NCI-H526 (cell line): ENCODE data around the gene U2AF2.

Experiments used
- DNase-seq, 2 experiments: peaks; one replicate each; lab custom pipeline; 2025; lab: John Stamatoyannopoulos, UW

Gene U2AF2

DNA sequence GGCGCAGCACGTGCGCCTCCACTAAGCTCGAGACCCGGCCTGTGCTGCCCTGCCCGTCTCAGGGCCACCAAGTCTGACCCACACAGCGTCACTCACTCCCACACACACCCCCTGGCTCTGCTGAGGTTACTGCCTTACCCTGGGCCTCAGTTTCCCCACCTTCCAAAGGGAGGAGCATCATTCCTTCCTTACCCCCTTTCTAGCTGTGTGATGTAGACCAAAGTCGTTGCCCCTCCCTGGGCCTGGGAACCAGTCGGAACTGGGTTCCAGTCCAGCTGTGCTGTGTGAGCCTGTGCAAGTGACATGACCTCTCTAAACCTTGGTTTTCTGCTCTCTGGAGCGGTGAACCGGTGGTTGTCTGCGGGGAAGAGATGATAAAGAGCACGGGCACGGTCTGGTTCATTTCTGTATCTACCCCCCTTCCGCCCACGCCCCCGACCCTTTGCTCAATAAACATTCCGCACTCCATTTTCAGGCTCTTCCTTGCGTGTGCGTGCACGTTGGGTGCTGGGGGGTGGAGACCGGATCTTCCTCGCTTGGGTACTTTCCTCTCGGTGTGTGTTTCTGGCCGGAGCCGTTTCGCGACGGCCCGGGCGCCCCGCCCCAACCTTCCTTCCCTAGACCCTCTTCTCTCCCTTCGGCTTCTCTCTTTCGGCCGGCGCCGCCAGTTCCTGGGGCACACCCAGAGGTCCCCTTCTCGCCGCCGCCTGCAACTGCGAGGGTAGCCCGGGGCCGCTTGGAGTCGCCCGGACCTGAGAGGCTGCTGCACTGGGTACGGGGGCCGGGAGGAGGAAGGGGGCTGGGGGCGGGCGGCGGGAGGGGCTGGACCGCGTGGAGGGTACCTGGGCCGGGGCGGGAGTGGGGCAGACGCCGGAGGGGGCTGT, 11.6 kb upstream of the U2AF2 start, which contains the start of gene ZNF581:
ZNF581 (plus strand) TSS at position 647 of the 884 bp plus-strand sequence. CDS start 923 bp downstream, outside the sequence.
- peak; percentile 67 to 90 for DNase-seq

- no peak for DNase-seq
These were observed 11.0 kb upstream of the U2AF2 start for GRCh38 chr19:55643887-55644176.

DNA sequence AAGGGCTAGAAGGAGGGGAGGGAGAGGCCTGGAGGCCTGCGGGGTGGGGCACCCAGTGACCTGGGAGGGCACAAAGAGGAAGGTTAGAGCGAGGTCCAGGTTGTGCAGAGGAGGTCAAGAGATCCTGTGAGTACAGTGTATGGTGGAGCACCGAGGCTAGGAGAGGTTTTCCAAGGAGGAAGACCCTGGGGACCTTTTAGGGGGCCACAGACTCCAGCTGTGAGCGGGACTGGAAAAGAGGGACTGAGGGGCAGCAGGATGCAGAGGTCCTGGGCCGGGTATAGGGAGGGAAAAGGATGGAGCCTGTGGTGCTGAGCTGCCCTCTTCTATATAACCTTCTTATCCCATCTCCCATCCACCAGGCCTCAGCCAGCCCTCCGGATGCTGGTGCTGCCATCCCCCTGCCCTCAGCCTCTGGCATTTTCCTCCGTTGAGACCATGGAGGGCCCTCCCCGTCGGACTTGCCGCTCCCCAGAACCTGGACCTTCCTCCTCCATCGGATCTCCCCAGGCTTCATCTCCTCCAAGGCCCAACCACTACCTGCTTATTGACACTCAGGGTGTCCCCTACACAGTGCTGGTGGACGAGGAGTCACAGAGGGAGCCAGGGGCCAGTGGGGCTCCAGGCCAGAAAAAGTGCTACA, 10.5 kb upstream of the U2AF2 start:
- no peak for DNase-seq

DNA sequence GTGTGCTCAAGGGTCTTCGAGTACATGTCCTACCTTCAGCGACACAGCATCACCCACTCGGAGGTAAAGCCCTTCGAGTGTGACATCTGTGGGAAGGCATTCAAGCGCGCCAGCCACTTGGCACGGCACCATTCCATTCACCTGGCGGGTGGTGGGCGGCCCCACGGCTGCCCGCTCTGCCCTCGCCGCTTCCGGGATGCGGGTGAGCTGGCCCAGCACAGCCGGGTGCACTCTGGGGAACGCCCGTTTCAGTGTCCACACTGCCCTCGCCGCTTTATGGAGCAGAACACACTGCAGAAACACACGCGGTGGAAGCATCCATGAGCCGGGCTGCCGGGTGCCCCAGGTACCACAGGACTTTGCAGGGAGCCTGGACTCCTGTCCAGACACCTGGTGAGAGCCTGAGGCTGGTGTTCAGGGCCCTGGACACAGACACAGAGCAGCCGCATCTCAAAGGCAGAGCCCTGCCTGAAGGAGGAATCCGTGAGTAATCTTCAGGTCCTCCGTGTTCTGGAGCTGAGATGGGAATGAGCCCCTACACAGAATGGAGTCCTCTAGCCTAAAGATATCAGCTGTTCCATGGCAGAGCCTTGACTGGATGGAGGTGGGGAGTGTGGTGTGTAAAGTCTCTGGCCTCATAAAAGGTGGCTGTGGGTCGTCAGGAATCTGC, 9.9 kb upstream of the U2AF2 start:
- no peak for DNase-seq

DNA sequence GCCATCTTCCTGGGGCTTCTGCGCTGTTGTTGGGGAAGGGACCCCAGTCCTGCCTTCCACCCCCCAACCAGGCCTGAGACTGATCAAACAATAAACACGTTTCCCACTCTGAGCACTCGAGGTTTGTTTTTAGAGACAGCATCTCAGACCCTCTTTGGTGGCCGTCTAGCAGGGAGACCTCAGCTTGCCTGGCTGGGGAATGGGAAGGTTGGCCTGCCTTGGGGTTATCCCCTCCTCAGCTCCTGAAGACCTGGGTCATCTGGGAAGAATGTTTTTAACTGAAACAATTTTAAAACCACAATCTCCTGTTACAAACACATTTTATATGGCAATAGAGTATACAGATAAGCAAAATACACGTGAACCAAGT, 9.3 kb upstream of the U2AF2 start:
- no peak for DNase-seq

DNA sequence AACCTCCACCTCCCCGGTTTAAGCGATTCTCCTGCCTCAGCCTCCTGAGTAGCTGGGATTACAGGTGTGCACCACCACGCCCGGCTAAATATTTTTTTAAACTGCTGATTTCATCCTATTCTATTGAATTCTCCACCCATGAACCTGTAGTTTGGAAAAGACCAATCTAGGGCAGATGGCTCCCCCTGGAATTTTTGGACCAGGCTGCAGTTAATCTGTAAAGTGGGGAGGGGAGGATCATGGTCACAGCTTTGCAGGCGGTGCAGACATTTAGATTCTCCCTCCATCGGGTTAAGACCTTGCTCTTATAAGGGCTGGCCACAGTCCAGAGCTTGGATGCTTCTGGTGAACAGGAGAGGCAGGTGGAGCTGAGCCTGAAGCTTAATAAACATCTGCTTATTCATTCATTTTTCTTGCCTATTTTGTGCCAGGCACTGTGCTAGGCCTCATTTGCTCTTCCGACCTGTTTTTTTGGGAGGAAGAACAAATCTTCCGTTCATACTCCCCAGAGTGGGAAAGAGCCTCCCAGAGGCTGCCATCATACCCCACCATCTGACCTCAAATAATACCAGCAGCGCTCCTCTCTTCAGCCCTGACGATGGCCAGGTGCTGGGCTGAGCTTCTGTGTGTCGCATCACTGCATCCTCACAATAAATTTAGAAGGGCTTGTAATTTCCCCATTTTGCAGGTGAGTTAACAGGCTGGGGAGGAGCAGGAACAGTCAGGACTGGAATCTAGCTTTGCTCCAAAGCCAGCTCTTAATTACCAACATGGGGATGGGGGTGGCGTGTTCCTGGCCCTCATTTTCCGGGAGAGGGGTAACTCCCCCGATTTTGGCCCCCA, 7.7 kb upstream of the U2AF2 start:
- DNase-seq: peak in 1 of 2 experiments; percentile 53

GRCh38 chr19:55647732-55648584, 6.9 kb upstream of the U2AF2 start, which contains the start of gene CCDC106:
Gene CCDC106 (plus strand): TSS chr19:55648212. CDS start chr19:55649047, 835 bp downstream.
- DNase-seq: peak; percentile 51 to 93

DNA sequence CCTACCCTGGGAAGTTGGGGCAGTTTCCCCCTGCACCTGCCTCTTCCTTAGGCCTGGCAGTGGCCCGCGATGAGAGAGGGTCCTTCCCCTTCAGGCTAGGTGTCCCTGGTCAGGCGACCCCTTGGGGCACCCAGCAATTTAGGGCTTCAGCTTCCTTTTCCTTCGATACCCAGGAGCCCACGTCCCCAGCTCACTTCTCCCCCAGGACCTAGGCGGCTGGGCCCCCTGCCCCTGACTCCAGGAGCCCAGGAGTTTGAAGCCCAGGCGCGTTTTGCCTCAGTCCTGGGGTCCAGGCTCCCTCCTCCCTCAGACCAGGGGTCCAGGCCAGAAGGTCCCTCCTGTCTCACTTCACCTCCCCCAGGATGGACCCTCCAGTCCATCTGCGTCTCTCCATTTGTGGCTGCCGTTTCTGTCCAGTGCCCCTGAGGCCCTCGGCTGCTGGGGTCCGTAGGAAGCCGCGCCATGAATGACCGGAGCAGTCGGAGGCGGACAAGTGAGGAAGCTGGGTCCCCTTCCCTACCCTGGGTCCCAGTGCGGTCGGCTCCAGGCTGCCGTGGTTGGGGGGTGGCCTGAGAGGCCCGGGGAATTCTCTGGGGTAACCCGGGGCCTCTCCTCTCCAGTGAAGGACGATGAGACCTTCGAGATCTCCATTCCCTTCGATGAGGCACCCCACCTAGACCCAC, 6.1 kb upstream of the U2AF2 start:
- DNase-seq: peak in 1 of 2 experiments; percentile 62

DNA sequence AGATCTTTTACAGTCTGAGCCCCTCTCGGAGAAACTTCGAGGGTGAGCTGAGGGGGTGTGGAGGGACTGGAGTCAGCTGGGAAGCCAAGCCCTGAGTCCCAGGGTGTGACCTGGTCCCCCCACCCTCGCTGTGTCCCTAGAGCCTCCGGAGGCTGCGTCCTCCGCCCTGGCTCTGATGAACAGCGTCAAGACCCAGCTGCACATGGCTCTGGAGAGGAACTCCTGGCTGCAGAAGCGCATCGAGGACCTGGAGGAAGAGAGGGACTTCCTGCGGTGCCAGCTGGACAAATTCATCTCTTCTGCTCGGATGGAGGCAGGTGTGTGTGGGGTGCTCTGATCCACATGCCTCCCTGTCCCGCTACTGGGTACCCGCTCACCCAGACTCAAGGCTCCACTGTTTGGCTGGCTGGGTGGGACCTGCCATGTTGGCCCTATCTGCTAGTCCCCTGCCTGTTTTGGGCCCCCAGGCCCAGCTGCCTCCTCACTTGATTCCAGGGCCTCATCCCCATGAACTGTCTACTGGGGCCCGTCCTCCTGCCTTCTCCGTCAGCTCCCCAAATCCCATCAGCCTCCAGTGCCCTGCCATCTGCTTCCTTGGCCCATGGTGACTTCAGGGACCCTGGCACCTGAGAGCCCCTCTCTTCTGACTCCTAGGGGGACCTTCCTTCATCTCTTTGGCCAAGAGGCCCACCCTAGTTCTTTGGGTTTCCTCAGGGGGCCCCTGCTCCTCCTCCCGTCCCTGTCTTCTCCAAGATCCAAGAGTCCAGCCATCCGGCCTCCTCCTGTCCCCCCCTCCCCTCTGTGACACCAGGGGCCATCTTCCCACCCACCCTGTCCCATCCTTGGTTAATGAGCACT, 5.3 kb upstream of the U2AF2 start:
- DNase-seq: no peak

DNA sequence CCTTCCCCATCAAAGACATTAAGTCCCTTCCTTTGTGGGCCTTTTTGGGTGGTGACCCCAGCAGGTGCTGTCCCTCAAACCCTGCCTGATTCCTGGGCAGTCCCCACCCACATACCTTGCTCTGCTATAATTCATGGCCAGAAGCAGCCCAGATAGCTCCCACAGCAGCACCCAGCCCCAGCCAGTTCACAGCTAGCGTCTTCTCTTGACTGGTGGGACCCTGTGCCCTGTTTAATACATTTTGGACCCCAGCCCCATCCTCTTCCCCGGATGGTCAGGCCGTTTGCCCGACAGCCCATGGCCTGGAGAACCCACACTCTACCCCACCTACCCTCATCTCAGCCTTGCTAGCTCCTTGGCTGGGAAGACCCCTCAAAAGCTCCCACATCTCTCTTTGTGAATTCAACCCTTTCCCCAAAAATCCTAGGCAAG, 4.7 kb upstream of the U2AF2 start:
- no peak for DNase-seq

DNA sequence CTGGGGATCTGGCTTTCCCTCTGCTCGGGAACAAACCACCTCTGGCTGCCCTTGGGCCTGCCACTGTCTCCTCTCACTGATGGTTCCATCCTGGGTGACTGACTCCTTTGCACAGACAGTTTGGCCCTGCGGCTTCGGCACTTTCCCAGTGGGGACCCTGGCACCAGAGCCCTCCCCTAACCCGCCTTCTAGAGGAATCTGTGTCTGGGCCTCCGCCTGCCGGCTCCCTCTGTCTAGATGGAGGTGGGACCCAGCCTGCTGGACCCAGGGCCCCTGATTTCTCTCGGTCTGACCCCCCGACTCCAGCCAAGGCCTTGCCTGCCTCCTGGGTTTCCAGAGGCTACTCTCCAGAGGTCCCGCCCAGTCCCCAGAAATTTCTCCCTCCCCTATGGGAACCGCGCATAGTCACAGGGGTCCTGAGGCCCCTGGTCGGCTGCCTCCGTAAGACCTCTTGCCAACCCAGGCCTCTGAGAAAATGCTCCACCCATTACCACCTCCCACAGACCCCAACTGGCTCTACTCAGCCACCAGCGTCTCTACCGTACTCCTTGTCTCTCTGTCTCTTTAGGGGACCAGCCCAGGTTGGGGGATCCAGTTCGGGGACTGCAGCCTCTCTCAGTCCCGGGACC, 4.1 kb upstream of the U2AF2 start:
- no peak for DNase-seq

- DNase-seq: no peak
These were observed 3.6 kb upstream of the U2AF2 start for GRCh38 chr19:55651236-55651635.

GRCh38 chr19:55652311-55653128, 2.3 kb upstream of the U2AF2 start:
- DNase-seq: no peak

GRCh38 chr19:55653651-55654322, 1.0 kb upstream of the U2AF2 start:
- peak; percentile 99 for DNase-seq

GRCh38 chr19:55654323-55654867, 440 bp upstream of the U2AF2 start:
- DNase-seq: peak; percentile 99 to 100

DNA sequence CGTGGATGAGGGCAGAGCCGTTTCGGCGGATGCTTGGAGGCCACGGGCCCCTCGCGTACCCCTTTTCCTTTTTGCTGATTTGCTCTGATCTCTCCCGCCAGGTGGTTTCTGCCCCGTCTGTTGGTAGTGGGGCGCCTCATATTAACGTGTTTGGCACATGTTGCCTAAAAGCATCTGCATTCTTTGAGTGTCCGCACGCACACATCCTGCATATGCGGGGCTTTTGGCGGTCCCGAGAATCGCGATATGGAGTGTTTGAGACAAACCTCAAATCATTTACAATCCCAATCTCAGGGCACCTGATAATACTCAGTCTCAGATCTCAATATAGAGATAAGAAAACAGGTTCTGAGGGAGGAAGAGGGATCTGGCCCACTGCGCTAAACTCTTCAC, 809 bp downstream of the U2AF2 start:
- no peak for DNase-seq

- no peak for DNase-seq
These were observed 1.7 kb downstream of the U2AF2 start for GRCh38 chr19:55656552-55656951.
